Dermis blood vessel endothelial cell (primary cell): ENCODE results near the gene TRIM67. TPM values are rescaled to one million over a fixed set of nuclear protein-coding genes. Genes with fewer than 3 reads are reported as not detected.
"Not testable (repeated sequence)": the region's sequence is repeated elsewhere in the genome, so short reads cannot be mapped to it uniquely, and the experiment has no call there.

Source experiments
- DNase-seq: peaks from one replicate; pipeline ENCODE4 v3.0.0; 2010
- total RNA-seq: library from RNA; depleted of rRNA; stranded (reverse); fragments of >200 nt; gene quantifications from 2 replicates; pipeline ENCODE4 v1.2.3, GENCODE V29; 2014

TRIM67 gene
- total RNA-seq, 1 donor from 2014 or later = not detected

GRCh38 chr1:231209531-231209930, 47.7 kb downstream of the TRIM67 start:
- no peak for DNase-seq

- no peak for DNase-seq
Observed at GRCh38 chr1:231210126-231210525, 48.3 kb downstream of the TRIM67 start.

- DNase-seq = peak; percentile 83
Observed at GRCh38 chr1:231211005-231211857, 49.4 kb downstream of the TRIM67 start.

- DNase-seq = not testable (repeated sequence)
Observed at GRCh38 chr1:231212301-231212700, 50.4 kb downstream of the TRIM67 start.

- no peak for DNase-seq
Observed at GRCh38 chr1:231213831-231214573, 52.1 kb downstream of the TRIM67 start.

GRCh38 chr1:231214918-231215680, 53.2 kb downstream of the TRIM67 start:
- DNase-seq = no peak

- DNase-seq = no peak
Observed at GRCh38 chr1:231215681-231216385, 54.0 kb downstream of the TRIM67 start.

GRCh38 chr1:231216498-231216897, 54.6 kb downstream of the TRIM67 start:
- DNase-seq = no peak

GRCh38 chr1:231217056-231217455, 55.2 kb downstream of the TRIM67 start:
- DNase-seq = no peak

- DNase-seq = no peak
Observed at GRCh38 chr1:231218078-231218477, 56.2 kb downstream of the TRIM67 start.

GRCh38 chr1:231219422-231220401, 57.9 kb downstream of the TRIM67 start:
- DNase-seq = no peak

- no peak for DNase-seq
Observed at GRCh38 chr1:231220801-231221200, 58.9 kb downstream of the TRIM67 start.

GRCh38 chr1:231226156-231226555, 64.3 kb downstream of the TRIM67 start:
- no peak for DNase-seq

- DNase-seq = no peak
Observed at GRCh38 chr1:231231511-231231910, 69.7 kb downstream of the TRIM67 start.

- no peak for DNase-seq
Observed at GRCh38 chr1:231232870-231233734, 71.2 kb downstream of the TRIM67 start.

- DNase-seq = no peak
Observed at GRCh38 chr1:231233735-231234417, 72.0 kb downstream of the TRIM67 start.

- no peak for DNase-seq
Observed at GRCh38 chr1:231234506-231234905, 72.6 kb downstream of the TRIM67 start.

- no peak for DNase-seq
Observed at GRCh38 chr1:231235526-231236207, 73.8 kb downstream of the TRIM67 start.

- DNase-seq = no peak
Observed at GRCh38 chr1:231236208-231236591, 74.3 kb downstream of the TRIM67 start.
